CD1c-positive myeloid dendritic cell (primary cell): Measurements from ENCODE around the gene ABCD2.
"Not testable (repeated sequence)": the region's sequence is repeated elsewhere in the genome, so short reads cannot be mapped to it uniquely, and the experiment has no call there.

Experiments used
- DNase-seq: peaks from one replicate; pipeline ENCODE4 v3.0.0-alpha.2; 2016; ENCODE audit errors: extremely low spot score

The ABCD2 gene

DNA sequence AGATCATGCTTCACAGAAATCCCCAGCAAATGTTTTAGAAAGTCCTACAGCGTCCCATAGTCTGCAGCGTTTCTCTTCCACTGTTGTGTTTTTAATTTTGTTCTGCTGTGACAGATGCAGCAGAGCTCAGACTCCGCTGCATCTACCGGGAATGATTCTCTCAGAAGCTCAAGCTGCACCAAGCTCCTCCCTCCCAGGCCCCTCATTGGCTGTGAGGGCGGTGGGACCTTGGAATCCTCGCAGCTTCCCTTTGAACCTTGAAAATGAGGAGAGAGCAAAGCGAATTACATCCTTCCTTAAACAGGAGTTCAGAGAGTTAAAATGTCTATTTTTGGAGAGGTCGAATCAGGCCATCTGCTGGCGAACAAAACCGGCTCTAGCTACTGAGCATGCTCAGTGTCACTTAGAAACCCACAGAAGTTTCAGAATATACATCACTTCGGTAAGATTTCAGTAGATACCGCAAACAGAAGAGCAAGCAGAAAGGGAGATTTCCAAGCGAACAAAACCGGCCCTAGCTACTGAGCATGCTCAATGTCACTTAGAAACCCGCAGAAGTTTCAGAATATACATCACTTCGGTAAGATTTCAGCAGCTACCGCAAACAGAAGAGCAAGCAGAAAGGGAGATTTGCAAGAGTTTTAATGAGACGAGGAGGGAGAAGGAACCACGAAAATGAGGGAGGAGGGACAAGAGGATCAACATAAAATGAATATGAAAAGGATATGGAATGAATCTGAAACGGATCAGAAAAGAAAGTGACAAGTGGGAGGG lies at the start of gene ABCD2:
Gene ABCD2 (minus strand): TSS at position 144 of the 774 bp plus-strand sequence. CDS start 188 bp downstream, outside the sequence.
- peak; percentile 82 for DNase-seq

DNA sequence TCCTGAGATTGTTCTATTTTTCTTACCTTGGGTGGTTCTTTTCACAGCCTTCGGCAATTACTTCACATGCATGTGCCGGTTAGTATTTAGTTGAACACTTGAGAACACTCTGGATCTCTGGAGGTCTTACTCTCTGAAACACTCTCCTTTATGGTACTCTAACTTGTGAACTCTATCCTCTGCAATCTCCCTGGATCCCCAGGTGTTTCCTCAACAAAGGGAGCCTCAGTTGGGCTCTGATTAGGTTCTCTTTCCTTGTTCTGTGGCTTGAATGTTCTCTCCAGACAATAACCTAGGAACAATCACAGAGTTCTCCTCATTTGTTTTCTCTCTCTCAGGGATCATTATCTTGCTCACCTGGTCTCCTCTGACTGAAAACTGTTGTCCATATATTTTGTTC lies 40.5 kb upstream of the ABCD2 start:
- no peak for DNase-seq

DNA sequence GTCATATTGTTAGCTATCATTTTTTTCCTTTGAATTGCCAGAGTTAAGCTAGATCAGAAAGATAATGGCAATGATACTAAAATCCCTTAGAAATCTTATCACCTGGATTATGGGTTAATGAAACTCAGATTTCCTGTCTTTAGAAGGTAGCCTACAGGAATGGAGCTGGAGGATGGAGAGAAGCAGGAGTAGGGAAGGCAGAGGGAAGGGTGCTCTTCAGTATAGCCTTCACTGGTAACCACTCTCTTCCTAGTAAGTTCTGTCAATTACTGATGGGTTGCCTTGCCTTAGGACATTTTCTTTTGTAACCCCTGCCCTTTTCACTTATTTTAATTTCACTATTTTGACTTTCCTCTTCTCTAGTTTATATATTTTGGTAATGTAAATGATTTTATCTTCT lies 27.8 kb upstream of the ABCD2 start:
- no peak for DNase-seq

DNA sequence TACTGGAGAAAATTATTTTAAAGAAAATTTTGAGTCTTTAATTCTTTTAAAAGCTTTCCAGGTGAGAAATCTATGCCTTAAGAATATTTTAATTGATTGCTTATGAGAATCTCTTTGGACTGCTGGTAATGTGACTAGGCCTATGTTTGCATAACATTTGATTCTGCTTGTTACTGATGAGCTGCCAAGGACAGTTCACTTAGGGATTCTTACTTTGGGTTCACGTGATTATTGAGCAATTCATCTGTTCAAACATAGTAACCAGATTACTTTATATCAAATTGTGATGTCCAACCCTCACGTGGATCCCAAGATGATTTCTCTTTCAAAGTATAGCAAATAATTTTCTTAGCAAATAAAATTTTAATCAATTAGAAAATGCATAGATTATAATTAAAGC lies 27.4 kb upstream of the ABCD2 start:
- no peak for DNase-seq

DNA sequence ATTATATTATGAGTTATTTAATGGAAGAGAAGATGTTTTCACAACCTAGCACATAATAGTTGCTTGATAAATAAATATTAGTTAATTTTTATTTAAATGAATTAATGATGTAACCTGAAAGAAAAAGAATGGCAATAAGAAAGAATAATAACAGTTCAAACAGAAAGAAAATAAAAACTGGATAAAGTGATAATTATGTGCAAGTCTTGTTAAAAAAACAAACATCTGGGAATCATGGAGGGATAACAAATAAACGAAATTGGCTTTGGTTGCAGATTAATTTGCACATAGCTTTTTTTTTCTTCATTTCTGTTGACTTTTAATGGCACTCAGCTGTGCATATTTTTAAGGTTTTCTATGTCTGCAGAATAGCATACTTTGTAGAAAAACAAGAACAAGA lies 23.4 kb upstream of the ABCD2 start:
- DNase-seq, result no peak

DNA sequence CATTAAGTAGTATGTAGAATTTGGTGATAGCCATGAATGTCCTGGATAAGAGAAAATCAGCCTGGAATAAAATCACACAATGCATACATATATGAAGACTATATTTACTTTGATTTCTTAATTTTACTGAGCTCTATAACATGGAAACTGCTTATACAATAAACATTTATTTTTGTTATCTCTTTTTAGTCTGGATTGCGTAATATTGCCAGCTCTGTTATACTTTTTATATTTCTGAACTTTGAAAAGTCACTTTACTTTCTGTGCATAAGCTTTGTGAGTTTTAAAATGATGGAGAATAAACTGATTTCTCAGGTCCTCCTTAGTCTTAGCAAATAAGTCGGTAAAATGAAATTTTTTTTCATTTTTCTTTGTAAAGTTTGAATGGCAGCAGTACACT lies 19.2 kb upstream of the ABCD2 start:
- DNase-seq, result no peak

DNA sequence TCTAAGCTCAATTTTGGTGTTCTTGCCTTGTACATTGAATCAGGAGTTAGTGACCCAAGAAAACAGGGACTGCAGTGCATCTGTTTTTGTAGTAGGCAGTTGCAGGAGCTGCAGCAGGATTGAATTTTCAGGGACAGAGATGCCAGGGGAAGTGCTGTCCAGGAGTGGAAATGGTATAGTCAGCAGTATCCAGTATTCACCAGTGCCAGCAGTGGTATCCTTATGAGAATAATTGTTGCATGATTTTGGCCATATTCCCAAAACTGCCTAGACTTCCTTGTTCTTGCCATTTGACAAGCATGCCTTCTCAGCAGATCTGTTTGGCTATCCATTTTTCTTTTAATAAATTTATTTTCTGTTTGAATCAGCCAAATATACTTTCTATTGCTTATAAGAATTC lies 18.6 kb upstream of the ABCD2 start:
- no peak for DNase-seq

DNA sequence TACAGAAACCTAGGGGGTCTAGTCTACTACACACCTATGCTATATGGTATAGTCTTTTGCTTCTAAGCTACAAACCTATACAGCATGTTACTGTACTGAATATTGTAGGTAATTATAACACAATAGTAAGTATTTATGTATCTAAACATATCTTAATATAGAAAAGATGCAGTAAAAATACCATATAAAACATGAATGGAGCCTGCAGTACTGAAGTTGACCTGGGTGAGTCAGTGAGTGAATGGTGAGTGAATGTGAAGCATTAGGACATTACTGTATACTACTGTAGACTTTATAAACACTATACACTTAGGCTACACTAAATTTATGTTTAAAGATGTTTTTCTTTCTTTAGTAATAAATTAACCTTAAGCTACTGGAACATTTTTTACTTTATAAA lies 13.1 kb upstream of the ABCD2 start:
- no peak for DNase-seq

DNA sequence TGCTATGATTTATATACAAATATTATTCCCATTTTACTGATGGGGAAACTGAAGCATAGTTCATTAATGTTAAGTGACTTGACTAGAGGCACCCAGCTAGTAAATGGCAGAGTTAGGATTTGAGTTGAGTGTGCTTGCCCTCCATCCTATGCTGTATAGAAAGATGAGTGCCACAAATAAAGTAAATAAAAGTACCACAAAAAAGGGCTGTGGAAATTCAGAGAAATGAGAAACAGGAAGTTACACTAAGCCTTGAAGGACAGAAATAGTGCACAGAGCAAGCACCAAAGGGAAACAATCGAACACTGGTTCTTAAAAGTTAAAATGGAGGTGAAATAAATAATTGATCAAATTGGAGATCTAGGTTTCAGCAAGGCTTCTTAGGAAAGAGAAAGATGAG lies 9.2 kb upstream of the ABCD2 start:
- DNase-seq, result no peak

DNA sequence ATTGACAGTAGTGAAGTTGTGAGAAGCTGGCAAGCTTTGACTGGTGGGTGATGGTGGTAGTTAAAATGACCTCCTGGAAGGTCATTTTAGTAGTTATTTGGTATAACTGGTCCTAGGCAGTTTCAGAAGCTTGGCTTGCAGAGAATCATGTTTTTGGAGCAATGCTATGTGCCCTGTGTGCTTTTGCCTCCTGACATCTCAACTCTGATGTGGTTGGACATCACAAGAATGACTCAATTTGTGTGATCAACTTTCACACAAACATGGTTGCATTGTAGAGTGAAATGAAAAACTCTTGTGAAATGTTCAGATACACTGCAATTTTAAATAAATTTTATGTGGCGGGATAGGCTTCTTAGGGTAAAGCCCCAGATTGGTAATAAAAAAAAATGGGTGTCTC lies 8.3 kb upstream of the ABCD2 start:
- no peak for DNase-seq

DNA sequence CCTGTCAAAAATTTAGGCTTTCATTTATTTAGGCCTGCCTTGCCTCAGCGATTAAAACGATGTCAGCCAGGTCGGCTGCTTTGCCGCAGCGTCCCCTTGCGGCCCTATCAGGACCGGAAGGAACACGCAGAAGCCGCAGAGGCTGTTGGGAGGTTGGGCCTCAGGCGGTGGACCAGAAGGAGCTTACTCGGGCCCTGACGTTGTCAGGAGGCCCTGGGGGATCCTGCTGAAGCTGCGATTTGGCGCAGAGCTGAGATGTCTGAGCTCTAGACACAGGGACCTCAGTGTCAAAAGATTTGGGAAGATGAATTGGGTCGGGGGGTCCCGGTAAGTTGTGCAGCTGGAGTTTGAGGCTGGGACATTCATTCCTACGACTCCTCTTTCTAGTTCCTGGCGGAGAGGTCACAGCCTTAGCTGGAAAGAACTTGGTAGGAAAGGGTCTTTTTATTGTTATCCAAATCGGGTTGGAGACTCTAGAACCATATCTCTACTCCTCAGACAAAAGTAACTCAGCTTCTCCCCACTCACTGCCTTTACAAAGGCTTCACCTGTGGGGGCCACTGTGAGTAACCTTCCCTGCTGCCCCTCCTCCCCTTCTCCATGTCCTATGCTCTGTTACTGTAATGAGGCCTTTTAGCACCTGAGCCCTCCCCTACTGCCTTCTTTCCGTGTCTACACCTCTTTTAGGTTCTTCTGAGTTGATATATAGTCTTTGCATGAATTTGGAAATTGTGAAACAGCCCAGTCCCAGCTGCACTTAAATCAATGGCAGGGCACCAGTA lies 6.6 kb upstream of the ABCD2 start:
- no peak for DNase-seq

DNA sequence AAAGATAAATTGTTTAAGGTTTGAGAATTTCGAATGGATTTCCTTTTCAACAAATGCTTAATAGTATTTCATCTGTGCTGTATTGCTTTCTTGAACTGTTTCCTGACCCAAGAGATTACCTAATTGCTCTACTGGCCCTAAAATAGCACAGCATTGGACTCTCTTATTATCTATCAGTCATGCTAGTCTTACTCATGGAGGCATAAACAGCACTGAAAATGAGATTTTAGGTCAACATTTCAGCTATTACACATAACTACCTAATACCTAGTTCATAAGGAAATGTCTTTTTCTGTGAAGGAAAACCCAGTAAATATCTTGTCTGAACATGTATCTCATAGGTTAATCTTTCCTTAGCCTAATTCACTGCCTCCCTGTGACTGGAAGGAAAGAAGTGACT lies 4.3 kb upstream of the ABCD2 start:
- no peak for DNase-seq

DNA sequence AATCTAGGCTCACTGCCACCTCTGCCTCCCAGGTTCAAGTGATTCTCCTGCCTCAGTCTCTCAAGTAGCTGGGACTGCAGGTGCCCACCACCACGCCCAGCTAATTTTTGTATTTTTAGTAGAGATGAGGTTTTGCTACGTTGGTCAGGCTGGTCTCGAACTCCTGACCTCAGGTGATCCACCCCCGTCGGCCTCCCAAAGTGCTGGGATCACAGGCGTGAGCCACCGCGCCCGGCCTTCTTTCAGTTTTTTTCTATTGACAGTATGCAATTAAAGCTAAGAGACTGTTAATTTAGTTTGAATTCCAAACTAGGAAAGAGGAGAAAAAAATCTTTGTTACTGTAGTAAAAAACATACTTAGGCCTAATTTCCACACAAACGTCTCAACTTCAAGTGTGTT lies 3.6 kb upstream of the ABCD2 start:
- DNase-seq, result not testable (repeated sequence)

DNA sequence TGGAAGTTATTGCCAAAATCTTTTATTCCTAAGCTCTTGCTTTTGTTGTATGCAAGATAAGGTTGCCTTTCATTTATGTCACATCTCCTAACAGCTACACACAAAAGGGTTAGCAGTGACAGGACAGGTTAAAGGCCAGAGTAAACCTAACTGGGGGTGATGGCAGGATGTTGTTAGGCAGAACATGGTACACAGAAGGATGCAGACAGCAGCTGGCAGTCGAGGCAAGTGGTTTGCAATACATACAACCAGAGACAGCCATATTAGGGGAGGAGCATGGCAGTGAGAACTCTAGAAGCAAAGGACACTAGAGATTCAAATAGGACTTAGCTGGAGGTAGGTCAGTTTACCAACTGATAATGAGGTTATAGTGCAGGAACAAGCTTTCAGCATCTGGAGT lies 2.7 kb upstream of the ABCD2 start:
- no peak for DNase-seq

DNA sequence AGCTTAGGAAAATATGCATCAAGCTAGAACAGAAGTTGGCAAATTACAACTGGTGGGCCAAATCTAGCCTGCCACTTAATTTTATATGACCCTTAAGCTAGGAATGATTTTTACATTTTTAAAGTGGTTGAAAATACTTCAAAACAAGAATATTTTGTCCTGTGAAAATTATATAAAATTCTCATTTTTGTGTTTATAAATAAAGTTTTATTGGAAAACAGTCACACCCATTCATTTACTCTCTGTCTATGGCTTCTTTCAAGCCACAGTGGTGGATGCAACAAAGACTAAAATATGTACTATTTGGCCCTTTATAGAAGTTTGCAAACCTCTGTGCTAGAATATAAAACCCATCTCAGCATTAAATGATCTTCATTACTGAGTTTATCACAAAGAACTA lies 2.1 kb upstream of the ABCD2 start:
- DNase-seq, result no peak

DNA sequence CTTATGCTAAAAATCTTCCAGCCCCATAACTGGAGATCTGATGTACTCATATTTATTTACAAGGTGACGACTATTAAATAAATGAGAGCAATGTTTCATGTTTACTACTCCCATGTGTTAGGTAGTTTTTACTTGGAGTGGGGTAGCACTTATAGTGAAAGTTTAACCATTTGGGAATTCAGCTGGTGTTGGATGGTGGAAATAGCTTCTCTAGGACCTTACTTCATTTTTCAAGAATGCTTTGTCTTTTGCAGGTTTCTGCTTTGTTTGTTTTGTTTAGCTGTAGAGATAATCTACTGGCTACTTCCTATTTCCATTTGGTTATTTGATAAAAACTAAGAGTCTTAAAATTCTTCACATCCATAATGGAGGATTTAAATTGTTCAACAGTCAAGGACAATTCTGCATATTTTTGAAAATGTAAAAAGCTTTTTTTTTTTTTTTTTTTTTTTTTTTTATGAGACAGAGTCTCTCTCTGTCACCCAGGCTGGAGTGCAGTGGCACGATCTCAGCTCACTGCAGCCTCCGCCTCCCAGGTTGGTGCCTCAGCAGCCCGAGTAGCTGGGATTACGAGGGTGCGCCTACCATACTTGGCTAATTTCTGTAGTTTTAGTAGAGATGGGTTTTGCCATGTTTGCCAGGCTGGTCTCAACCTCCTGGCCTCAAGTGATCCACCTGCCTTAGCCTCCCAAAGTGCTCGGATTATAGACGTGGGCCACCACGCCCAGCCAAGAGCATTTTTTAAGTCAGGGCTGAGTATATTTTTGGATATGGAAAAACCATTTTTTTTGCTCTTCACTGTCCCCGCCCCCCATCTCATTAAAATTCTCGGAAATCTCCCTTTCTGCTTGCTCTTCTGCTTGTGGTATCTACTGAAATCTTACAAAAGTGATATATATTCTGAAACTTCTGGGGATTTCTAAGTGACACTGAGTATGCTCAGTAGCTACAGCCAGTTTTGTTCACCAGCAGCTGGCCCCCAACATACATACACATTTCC lies 1.4 kb upstream of the ABCD2 start:
- no peak for DNase-seq

DNA sequence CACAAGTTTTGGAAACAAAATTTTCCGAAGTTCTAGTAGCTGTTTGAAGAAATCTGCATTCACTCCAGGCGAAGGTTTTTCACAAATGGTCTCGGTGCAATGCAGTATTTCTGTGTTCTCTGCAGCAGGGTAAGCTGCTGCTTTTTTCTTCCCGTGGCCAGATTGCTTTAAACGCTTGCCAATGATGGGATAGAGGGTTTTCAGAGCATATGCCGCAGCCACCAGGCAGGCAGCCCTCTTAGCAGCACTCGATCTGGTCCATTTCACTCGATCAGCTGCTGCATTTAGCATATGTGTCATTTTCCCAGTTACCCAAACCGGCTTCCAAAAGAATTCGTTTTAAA lies 315 bp downstream of the ABCD2 start:
- DNase-seq, result no peak

DNA sequence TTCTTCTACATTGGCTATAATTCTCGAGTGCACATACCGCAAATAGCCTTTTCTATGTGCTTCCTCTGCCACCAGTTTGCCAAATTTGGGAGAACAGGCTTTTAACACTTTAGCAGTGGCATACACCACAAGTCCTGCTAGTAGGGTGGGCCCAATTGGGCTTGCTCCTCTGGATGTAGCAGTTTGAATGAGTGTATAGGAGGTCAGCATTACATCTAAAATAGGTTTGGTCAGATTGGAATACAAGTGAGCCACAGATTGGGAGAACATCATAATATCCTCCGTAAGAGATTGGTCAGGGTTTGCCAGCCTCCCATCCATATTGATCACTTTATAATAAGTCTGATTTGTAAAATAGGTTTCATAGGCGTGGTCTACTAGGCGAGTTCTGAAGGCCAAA lies 902 bp downstream of the ABCD2 start:
- DNase-seq, result no peak

DNA sequence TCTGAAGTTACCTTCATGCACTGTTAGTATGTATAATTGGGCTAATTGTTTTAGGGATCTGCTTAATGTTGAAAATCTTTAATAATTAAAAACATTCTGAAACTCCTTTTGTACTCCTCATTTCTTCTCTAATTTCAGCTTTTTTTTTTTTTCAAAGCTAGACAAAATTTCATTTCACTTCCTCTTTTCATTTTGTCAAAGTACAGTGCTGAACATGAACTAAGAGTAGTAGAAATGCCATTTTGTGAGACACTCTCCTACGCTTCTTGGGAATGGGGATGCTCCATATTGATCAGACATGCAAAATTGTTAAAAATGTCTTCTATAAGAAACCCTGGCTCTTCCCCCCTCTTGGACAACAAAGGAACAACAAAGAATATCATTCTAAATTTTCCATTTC lies 1.7 kb downstream of the ABCD2 start:
- DNase-seq, result peak; percentile 53

DNA sequence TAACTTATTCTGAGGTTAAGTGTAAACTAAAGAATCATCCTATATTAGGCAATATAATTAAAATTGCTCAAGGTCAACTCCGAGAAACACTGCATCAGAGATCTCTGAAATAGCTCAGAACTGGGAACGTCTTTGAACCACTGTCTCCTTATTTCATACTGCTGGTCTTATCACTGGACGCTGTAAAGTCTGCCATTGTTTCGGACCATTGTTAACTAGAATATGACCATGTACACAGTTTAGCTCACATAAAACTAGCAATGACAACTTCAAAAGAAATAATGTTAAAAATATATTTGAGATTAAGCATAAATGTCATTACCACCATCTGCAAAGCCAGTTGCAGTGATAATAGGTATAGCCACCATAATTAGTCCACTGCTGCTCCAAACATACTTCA lies 2.9 kb downstream of the ABCD2 start:
- no peak for DNase-seq

DNA sequence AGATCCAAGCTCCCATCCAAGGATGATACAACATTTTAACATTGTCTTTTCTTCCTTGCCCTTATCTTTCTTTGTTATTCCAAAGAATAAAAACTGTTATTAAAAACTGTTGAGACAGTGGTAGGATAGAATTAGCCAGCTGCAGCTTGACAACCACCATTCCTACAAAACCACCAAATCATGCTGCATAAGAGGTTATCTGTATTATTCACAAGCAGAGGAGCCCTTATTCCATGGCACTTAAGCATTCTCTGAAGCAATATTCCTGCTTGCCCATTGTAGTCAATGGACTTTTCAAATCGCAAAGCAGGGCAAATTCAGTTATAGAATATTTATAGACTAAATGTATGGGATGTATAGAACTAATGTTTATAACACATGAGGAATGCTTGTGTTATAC lies 3.4 kb downstream of the ABCD2 start:
- DNase-seq, result no peak

DNA sequence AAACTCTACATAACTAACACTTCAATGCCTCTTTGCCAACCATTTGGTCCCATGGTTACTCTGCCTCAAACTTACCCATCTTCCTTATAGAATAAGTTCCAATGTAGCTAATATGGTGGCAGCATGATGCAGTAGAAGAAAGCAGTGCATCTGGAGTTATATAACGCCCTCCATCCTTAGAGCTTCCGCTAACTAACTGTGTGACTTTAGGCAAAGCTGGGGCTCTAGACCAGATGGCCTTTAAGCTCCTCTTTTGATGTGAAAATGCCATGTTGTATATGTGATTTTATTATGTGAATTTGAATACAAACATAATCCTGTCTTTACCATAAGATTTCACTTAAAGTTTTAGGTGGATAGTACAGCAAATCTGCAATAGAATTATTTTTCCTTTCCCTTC lies 6.1 kb downstream of the ABCD2 start:
- DNase-seq, result no peak
